SK-N-SH (cell line): ENCODE data around the gene NUAK2. TPM values are rescaled to one million over a fixed set of nuclear protein-coding genes. Genes with fewer than 3 reads are reported as not detected.

Source experiments
- CTCF ChIA-PET: fragments of 300-600, 350-600 bp; formaldehyde crosslinking; extraction: SDS; loops from one replicate; lab custom pipeline; 2021; lab: Yijun Ruan, JAX
- POLR2A ChIA-PET: fragments of 350-600 bp; sonication (Branson Sonifier 250); formaldehyde crosslinking; extraction: SDS; loops from one replicate; lab custom pipeline; 2020; ENCODE audit warnings: antibody characterized with exemption, inconsistent platforms; lab: Yijun Ruan, JAX
- DNase-seq: peaks from one replicate; pipeline ENCODE4 v3.0.0; 2012
- H2AFZ ChIP-seq: fragments of 200-600 bp; sonication (generic); 2 replicates; pipeline ENCODE4 v1.8.1; 2016; ENCODE audit warnings: antibody characterized with exemption, mild to moderate bottlenecking, low read depth
- H3F3A ChIP-seq: fragments of 200-600 bp; sonication (generic); replicated peaks from 2 replicates; pipeline ENCODE3; 2016; ENCODE audit warnings: antibody characterized with exemption, mild to moderate bottlenecking; ENCODE audit not compliant: insufficient read depth
- H3K27ac ChIP-seq, 2 experiments: fragments of 200-500 bp in 1 of 2; fragments of 200-600 bp in 1 of 2; sonication (Bioruptor generic) in 1 of 2; sonication (generic), shearing (Covaris generic) in 1 of 2; 2 replicates each; pipeline versions ENCODE4 v1.5.1 to v1.6.1; 2014 to 2016; ENCODE audit warnings: low read depth in 2 of 2, inconsistent platforms in 1 of 2, low read length in 1 of 2, mild to moderate bottlenecking in 1 of 2, mixed read lengths in 1 of 2
- H3K27me3 ChIP-seq: fragments of 200-600 bp; sonication (generic), shearing (Covaris generic); 2 replicates; pipeline ENCODE4 v1.6.1; 2016; ENCODE audit warnings: mixed run types; ENCODE audit not compliant: insufficient read depth
- H3K36me3 ChIP-seq, 2 experiments: fragments of 200-500 bp in 1 of 2; fragments of 200-600 bp in 1 of 2; sonication (Bioruptor generic) in 1 of 2; sonication (generic) in 1 of 2; replicated peaks in 1 of 2; 2 replicates each; pipeline versions ENCODE3 to v1.5.1; 2014 to 2016; ENCODE audit warnings: low read length in 1 of 2, mild to moderate bottlenecking in 1 of 2; ENCODE audit not compliant: insufficient read depth in 2 of 2, control insufficient read depth in 1 of 2
- H3K4me1 ChIP-seq, 2 experiments: fragments of 200-500 bp in 1 of 2; fragments of 200-600 bp in 1 of 2; sonication (Bioruptor generic) in 1 of 2; sonication (generic), shearing (Covaris generic) in 1 of 2; 2 replicates each; pipeline versions ENCODE4 v1.5.1 to v1.6.1; 2014 to 2016; ENCODE audit warnings: low read depth in 1 of 2, low read length in 1 of 2, mixed run types in 1 of 2; ENCODE audit not compliant: insufficient read depth in 2 of 2, control insufficient read depth in 1 of 2
- H3K4me2 ChIP-seq: fragments of 200-600 bp; sonication (generic), shearing (Covaris generic); 2 replicates; pipeline ENCODE4 v1.6.1; 2017; ENCODE audit warnings: mixed run types
- H3K4me3 ChIP-seq, 2 experiments: fragments of 200-500 bp in 1 of 2; fragments of 200-600 bp in 1 of 2; sonication (Bioruptor generic) in 1 of 2; sonication (generic), shearing (Covaris generic) in 1 of 2; 2 replicates each; pipeline versions ENCODE4 v1.5.1 to v1.8.1; 2014 to 2016; ENCODE audit warnings: low read depth in 2 of 2, inconsistent platforms in 1 of 2, low read length in 1 of 2, mild to moderate bottlenecking in 1 of 2, mixed read lengths in 1 of 2, moderate library complexity in 1 of 2
- H3K79me2 ChIP-seq: fragments of 200-600 bp; sonication (generic); 2 replicates; pipeline ENCODE4 v1.8.1; 2017; ENCODE audit warnings: mild to moderate bottlenecking; ENCODE audit not compliant: insufficient read depth
- H3K9ac ChIP-seq: fragments of 200-600 bp; sonication (generic); 2 replicates; pipeline ENCODE4 v1.6.1; 2017; ENCODE audit warnings: mixed run types
- H3K9me2 ChIP-seq: fragments of 200-600 bp; sonication (generic); 2 replicates; pipeline ENCODE4 v1.6.1; 2017; ENCODE audit warnings: mixed run types
- H3K9me3 ChIP-seq: fragments of 200-600 bp; sonication (generic); 2 replicates; pipeline ENCODE4 v1.6.1; 2017; ENCODE audit warnings: mixed run types, mild to moderate bottlenecking, moderate library complexity
- H4K20me1 ChIP-seq: fragments of 200-600 bp; sonication (generic); 2 replicates; pipeline ENCODE4 v1.6.1; 2017; ENCODE audit warnings: mild to moderate bottlenecking, mixed run types; ENCODE audit not compliant: insufficient read depth
- FOXM1 ChIP-seq: IDR thresholded peaks from 2 replicates; pipeline ENCODE4 v1.4.0; 2012; ENCODE audit warnings: low read depth, mild to moderate bottlenecking
- GATA2 ChIP-seq: sonication (generic); formaldehyde crosslinking; IDR thresholded peaks from 2 replicates; pipeline ENCODE4 v1.5.0; 2020; ENCODE audit warnings: mild to moderate bottlenecking, missing genetic modification reagents
- NRF1 ChIP-seq: IDR thresholded peaks from 2 replicates; pipeline ENCODE4 v1.6.1; 2012; ENCODE audit warnings: low read depth, mild to moderate bottlenecking, low read length
- POLR2AphosphoS5 ChIP-seq: IDR thresholded peaks from 2 replicates; pipeline ENCODE4 v1.6.1; 2012; ENCODE audit warnings: low read depth, low read length
- RAD21 ChIP-seq: IDR thresholded peaks from 2 replicates; pipeline ENCODE4 v1.6.1; 2012; ENCODE audit warnings: mild to moderate bottlenecking, low read length
- RFX5 ChIP-seq: IDR thresholded peaks from 2 replicates; pipeline ENCODE4 v1.6.1; 2012; ENCODE audit warnings: mild to moderate bottlenecking, improper control_type of control experiment, low read length
- RXRA ChIP-seq: IDR thresholded peaks from 2 replicates; pipeline ENCODE4 v1.4.0; 2012; ENCODE audit warnings: low read depth, mild to moderate bottlenecking, borderline replicate concordance
- SMC3 ChIP-seq: IDR thresholded peaks from 2 replicates; pipeline ENCODE4 v1.6.1; 2012; ENCODE audit warnings: low read depth, low read length, improper control_type of control experiment
- TAF1 ChIP-seq: IDR thresholded peaks from 2 replicates; pipeline ENCODE4 v1.6.1; 2012; ENCODE audit warnings: low read depth, mild to moderate bottlenecking, low read length, moderate library complexity, borderline replicate concordance
- WGBS: methylation state at CpG from one replicate; pipeline ENCODE4 v1.1.6; 2017; ENCODE audit warnings: low lambda C conversion rate; 5-methylcytosine and 5-hydroxymethylcytosine counted together
- polyA plus RNA-seq, 3 experiments: library from polyadenylated mRNA; depleted of rRNA; stranded (reverse); fragments of >200 nt; gene quantifications; 2 replicates each; pipeline ENCODE4 v1.2.3, GENCODE V29; 2012
- TF ChIP-seq, protein P1 (sequence below): IDR thresholded peaks from 2 replicates; pipeline ENCODE4; 2012
- TF ChIP-seq, protein P2 (sequence below): fragments of 200-600 bp; sonication (generic); IDR thresholded peaks from 2 replicates; pipeline ENCODE4 v1.6.1; 2017; ENCODE audit warnings: antibody characterized with exemption, mild to moderate bottlenecking, moderate library complexity
- TF ChIP-seq, protein P3 (sequence below): IDR thresholded peaks from 2 replicates; pipeline ENCODE4 v1.4.0; 2012; ENCODE audit warnings: low read depth, borderline replicate concordance

Gene NUAK2
- polyA plus RNA-seq, 1 of the 3 experiments (the other 2 are of a cell fraction): 11.1 TPM

- TF ChIP-seq FOXM1 (no peak), NRF1 (0 out of 2 replicates have a peak, but pooled peaks have one; percentile 16), POLR2AphosphoS5 (no peak), RAD21 (peak; percentile 97), RFX5 (no peak), RXRA (no peak), GATA2 (CRISPR knock-in tag) (no peak), TAF1 (no peak), SMC3 (peak; percentile 98)
- TF ChIP-seq, protein P1, sequence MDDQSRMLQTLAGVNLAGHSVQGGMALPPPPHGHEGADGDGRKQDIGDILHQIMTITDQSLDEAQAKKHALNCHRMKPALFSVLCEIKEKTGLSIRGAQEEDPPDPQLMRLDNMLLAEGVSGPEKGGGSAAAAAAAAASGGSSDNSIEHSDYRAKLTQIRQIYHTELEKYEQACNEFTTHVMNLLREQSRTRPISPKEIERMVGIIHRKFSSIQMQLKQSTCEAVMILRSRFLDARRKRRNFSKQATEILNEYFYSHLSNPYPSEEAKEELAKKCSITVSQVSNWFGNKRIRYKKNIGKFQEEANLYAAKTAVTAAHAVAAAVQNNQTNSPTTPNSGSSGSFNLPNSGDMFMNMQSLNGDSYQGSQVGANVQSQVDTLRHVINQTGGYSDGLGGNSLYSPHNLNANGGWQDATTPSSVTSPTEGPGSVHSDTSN: no peak
- TF ChIP-seq, protein P2, sequence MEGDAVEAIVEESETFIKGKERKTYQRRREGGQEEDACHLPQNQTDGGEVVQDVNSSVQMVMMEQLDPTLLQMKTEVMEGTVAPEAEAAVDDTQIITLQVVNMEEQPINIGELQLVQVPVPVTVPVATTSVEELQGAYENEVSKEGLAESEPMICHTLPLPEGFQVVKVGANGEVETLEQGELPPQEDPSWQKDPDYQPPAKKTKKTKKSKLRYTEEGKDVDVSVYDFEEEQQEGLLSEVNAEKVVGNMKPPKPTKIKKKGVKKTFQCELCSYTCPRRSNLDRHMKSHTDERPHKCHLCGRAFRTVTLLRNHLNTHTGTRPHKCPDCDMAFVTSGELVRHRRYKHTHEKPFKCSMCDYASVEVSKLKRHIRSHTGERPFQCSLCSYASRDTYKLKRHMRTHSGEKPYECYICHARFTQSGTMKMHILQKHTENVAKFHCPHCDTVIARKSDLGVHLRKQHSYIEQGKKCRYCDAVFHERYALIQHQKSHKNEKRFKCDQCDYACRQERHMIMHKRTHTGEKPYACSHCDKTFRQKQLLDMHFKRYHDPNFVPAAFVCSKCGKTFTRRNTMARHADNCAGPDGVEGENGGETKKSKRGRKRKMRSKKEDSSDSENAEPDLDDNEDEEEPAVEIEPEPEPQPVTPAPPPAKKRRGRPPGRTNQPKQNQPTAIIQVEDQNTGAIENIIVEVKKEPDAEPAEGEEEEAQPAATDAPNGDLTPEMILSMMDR: peak; percentile 95
- TF ChIP-seq, protein P3, sequence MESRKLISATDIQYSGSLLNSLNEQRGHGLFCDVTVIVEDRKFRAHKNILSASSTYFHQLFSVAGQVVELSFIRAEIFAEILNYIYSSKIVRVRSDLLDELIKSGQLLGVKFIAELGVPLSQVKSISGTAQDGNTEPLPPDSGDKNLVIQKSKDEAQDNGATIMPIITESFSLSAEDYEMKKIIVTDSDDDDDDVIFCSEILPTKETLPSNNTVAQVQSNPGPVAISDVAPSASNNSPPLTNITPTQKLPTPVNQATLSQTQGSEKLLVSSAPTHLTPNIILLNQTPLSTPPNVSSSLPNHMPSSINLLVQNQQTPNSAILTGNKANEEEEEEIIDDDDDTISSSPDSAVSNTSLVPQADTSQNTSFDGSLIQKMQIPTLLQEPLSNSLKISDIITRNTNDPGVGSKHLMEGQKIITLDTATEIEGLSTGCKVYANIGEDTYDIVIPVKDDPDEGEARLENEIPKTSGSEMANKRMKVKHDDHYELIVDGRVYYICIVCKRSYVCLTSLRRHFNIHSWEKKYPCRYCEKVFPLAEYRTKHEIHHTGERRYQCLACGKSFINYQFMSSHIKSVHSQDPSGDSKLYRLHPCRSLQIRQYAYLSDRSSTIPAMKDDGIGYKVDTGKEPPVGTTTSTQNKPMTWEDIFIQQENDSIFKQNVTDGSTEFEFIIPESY: no peak
- TF ChIP-seq, all 33 proteins: peak for 4
- H3K4me3 ChIP-seq: no peak overlapping the region; a peak in 1 of 4 replicates
- H4K20me1 ChIP-seq: no peaks in the 10 kb centered on the region
- H3K27ac ChIP-seq: no peak overlapping the region
- no peaks in the 10 kb centered on the region for H3K36me3 ChIP-seq
- ChIA-PET POLR2A (interaction anchor here (1.1 kb wide), 1 partner anchor 52 kb away, joined by 12 read pairs; no protein-coding TSS in a partner anchor), CTCF (interaction anchor here (0.6 to 38.3 kb wide), 63 partner anchors 12 to 854 kb away, joined by 3 to 1368 read pairs (median 4); partner anchors contain the start of genes NUAK2 and TMCC2)
- WGBS: 15% methylated on average over 5 of the region's 7 CpGs
- no peak overlapping the region for H3K4me2 ChIP-seq
- peak; percentile 91 for DNase-seq
- H3K9me2 ChIP-seq: no peaks in the 10 kb centered on the region
- H3K79me2 ChIP-seq: no peaks in the 10 kb centered on the region
- H3K27me3 ChIP-seq: no peaks in the 10 kb centered on the region
- H3F3A ChIP-seq: no peaks in the 10 kb centered on the region
- H3K9me3 ChIP-seq: no peaks in the 10 kb centered on the region
- H2AFZ ChIP-seq: no peak overlapping the region
- H3K4me1 ChIP-seq: peaks cover 3 to 10% of the 10 kb centered on the region in 2 experiments; a peak in 3 of 4 replicates
- H3K9ac ChIP-seq: no peak overlapping the region
Observed at GRCh38 chr1:205273551-205273982, 48.0 kb downstream of the NUAK2 start.
